Keratinocyte (primary cell): Measurements from ENCODE around the gene NYAP2. TPM values are rescaled to one million over a fixed set of nuclear protein-coding genes. Genes with fewer than 3 reads are reported as not detected.

ENCODE experiments used
- DNase-seq: peaks from one replicate; pipeline ENCODE4 v3.0.0-alpha.2; 2011; ENCODE audit warnings: low read depth, missing footprints, low spot score
- FAIRE-seq: peaks from 2 replicates; lab custom pipeline; 2011; peaks lifted over from hg19 to GRCh38; lab: Jason Lieb, UNC
- H2AFZ ChIP-seq: 2 replicates; pipeline ENCODE4 v1.6.0; 2012; ENCODE audit warnings: low read length, control low read depth, inconsistent platforms; ENCODE audit not compliant: control insufficient read depth
- H3K27ac ChIP-seq: 2 replicates; pipeline ENCODE4 v1.5.1; 2011; ENCODE audit warnings: low read length; ENCODE audit not compliant: control insufficient read depth, insufficient read depth
- H3K27me3 ChIP-seq: 3 replicates; pipeline ENCODE4 v1.6.0; 2011; ENCODE audit warnings: low read length; ENCODE audit not compliant: control insufficient read depth, insufficient read depth; ENCODE audit errors: extremely low read depth
- H3K36me3 ChIP-seq, 2 experiments: 2 replicates in 1 of 2; 3 replicates in 1 of 2; pipeline ENCODE4 v1.5.1; 2011; ENCODE audit warnings: low read length in 2 of 2, mild to moderate bottlenecking in 1 of 2; ENCODE audit not compliant: control insufficient read depth in 2 of 2, insufficient read depth in 2 of 2; ENCODE audit errors: extremely low read depth in 1 of 2
- H3K4me1 ChIP-seq: 3 replicates; pipeline ENCODE4 v1.5.1; 2011; ENCODE audit warnings: low read length; ENCODE audit not compliant: control insufficient read depth, insufficient read depth; ENCODE audit errors: extremely low read depth
- H3K4me2 ChIP-seq: 3 replicates; pipeline ENCODE4 v1.6.0; 2011; ENCODE audit warnings: low read depth, low read length; ENCODE audit not compliant: control insufficient read depth, insufficient read depth; ENCODE audit errors: extremely low read depth
- H3K4me3 ChIP-seq, 3 experiments: fragments of 200-600 bp in 1 of 3; sonication (generic) in 1 of 3; 2 replicates in 2 of 3; 3 replicates in 1 of 3; pipeline ENCODE4 v1.5.1; 2011 to 2016; ENCODE audit warnings: low read length in 3 of 3, mild to moderate bottlenecking in 3 of 3, control low read depth in 2 of 3, inconsistent platforms in 1 of 3, low read depth in 1 of 3, mixed read lengths in 1 of 3, mixed run types in 1 of 3, moderate library complexity in 1 of 3; ENCODE audit not compliant: control insufficient read depth in 2 of 3, insufficient read depth in 2 of 3; ENCODE audit errors: extremely low read depth in 1 of 3
- H3K79me2 ChIP-seq: 2 replicates; pipeline ENCODE4 v1.6.0; 2012; ENCODE audit warnings: low read length; ENCODE audit not compliant: control insufficient read depth, insufficient read depth
- H3K9ac ChIP-seq: 3 replicates; pipeline ENCODE4 v1.6.0; 2011; ENCODE audit warnings: low read length; ENCODE audit not compliant: control insufficient read depth, insufficient read depth; ENCODE audit errors: extremely low read depth
- H3K9me1 ChIP-seq: 3 replicates; pipeline ENCODE4 v1.6.0; 2011; ENCODE audit warnings: low read length; ENCODE audit not compliant: control insufficient read depth, insufficient read depth; ENCODE audit errors: extremely low read depth
- H3K9me3 ChIP-seq: 2 replicates; pipeline ENCODE4 v1.5.1; 2012; ENCODE audit warnings: low read depth, low read length; ENCODE audit not compliant: control insufficient read depth
- H4K20me1 ChIP-seq: 3 replicates; pipeline ENCODE4 v1.6.0; 2011; ENCODE audit warnings: low read length; ENCODE audit not compliant: control insufficient read depth, insufficient read depth; ENCODE audit errors: extremely low read depth
- CTCF ChIP-seq, 3 experiments: IDR thresholded peaks in 1 of 3; conservative IDR thresholded peaks in 1 of 3; optimal IDR thresholded peaks in 1 of 3; 2 replicates in 2 of 3; 3 replicates in 1 of 3; pipeline versions ENCODE3 to v1.5.1; 2011; ENCODE audit warnings: low read length in 3 of 3, mild to moderate bottlenecking in 3 of 3, moderate library complexity in 2 of 3, control low read depth in 1 of 3, inconsistent platforms in 1 of 3; ENCODE audit not compliant: insufficient read depth in 2 of 3; ENCODE audit errors: extremely low read depth in 1 of 3
- EZH2 ChIP-seq: IDR thresholded peaks from one replicate; pipeline ENCODE4 v1.6.1; 2012; ENCODE audit warnings: inconsistent platforms, mild to moderate bottlenecking, low read length, moderate library complexity
- dilution Hi-C: fragments of 300-500 bp; cut with MboI; formaldehyde crosslinking; loops from one replicate; pipeline ENCODE4 v1.7.0; 2020; ENCODE audit warnings: low sequenced_read_pairs; ENCODE audit not compliant: extremely low pct_ligation_motif_present
- polyA plus RNA-seq, 5 experiments: library from polyadenylated mRNA; depleted of rRNA in 3 of 5; stranded (reverse) in 3 of 5; stranded (forward) in 1 of 5; unstranded in 1 of 5; fragments of >200 nt; gene quantifications; 1 replicate in 1 of 5; 2 replicates in 3 of 5; 3 replicates in 1 of 5; pipeline versions ENCODE4 v1.2.1 to v1.2.3, GENCODE V29; 2011 to 2012; ENCODE audit warnings: missing spikeins in 2 of 5, low read depth in 1 of 5, low replicate concordance in 1 of 5

NYAP2 gene
- polyA plus RNA-seq, 1 donor (not counting 4 experiments of a cell fraction or from before 2014, with no cell fraction given) = not detected

DNA sequence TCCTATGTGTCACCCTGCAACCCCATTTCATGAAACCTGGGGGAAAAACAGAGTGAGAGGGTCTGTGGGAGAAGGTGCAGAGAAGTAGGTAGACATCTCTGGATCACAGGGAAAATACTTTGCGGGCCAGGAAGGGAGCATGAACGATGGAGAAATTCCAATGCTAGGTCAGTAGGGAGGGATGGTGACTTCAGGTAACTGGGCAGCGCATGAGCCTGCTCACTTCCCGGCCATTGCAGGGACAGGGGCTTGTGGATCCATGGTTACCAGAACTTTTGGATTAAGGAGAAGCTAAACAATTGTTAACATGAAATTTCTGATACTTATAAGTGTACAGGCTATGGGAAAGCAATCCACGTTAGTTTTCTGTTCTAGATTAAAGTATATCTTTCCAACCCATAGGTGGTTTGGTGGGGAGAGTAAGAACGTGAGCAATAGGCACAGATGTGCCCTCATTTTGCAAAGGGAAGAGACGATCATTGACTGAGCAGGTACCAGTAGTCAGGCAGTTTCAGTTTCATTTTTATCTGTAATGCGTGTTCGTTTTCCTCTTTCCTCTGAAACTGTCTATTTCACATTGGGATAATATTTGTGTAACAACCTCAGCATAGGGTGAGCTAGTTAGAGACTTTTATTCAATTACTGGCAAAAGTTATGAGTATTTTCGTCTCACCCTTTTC lies 65.0 kb downstream of the NYAP2 start:
- no peak overlapping the region for H3K9ac ChIP-seq
- H3K4me3 ChIP-seq = no peak overlapping the region
- TF ChIP-seq EZH2 = no peak
- TF ChIP-seq CTCF (optimal IDR thresholded peaks at IDR 0.05 in 1 of 3, IDR thresholded peaks at IDR 0.05 in 1 of 3, conservative IDR thresholded peaks at IDR 0.05 in 1 of 3; ENCODE audit: extremely low read depth in 1 of 3, insufficient read depth in 2 of 3, low read length in 3 of 3) = no peak
- FAIRE-seq (no peak), DNase-seq (no peak)
- no peaks in the 10 kb centered on the region for H3K9me1 ChIP-seq
- no peak overlapping the region for H2AFZ ChIP-seq
- no peaks in the 10 kb centered on the region for H3K9me3 ChIP-seq
- no peaks in the 10 kb centered on the region for H3K4me1 ChIP-seq
- no peaks in the 10 kb centered on the region for H4K20me1 ChIP-seq
- no peaks in the 10 kb centered on the region for H3K79me2 ChIP-seq
- dilution Hi-C loops = no loop called here
- no peak overlapping the region for H3K27ac ChIP-seq
- H3K36me3 ChIP-seq = no peaks in the 10 kb centered on the region
- no peaks in the 10 kb centered on the region for H3K27me3 ChIP-seq
- H3K4me2 ChIP-seq = no peak overlapping the region

DNA sequence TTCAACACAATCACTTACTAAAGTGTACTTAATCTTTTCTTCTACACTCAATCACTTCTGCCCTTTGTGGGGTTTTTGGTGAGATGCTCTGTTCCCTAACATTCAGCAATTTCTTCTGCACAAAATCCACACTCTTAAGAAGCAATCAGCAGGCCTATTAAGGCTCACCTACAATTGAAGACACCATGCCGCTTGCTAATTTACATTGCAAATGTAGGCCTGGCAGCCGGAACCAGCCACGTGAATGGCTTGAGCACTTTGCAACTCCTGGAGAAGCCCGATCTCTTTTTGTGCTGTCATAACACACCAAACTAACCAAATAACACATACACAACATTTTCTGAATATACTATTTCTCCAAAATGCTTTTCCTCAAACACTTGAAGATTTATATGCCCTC lies 66.3 kb downstream of the NYAP2 start:
- Histone ChIP-seq H3K4me2 (no peak overlapping the region), H3K4me1 (no peaks in the 10 kb centered on the region), H3K27ac (no peak overlapping the region), H3K9me3 (no peaks in the 10 kb centered on the region), H3K27me3 (no peaks in the 10 kb centered on the region), H3K36me3 (no peaks in the 10 kb centered on the region), H3K9ac (no peak overlapping the region), H3K79me2 (no peaks in the 10 kb centered on the region), H2AFZ (no peak overlapping the region), H3K9me1 (no peaks in the 10 kb centered on the region), H4K20me1 (no peaks in the 10 kb centered on the region), H3K4me3 (no peak overlapping the region)
- FAIRE-seq = no peak
- TF ChIP-seq CTCF (optimal IDR thresholded peaks at IDR 0.05 in 1 of 3, IDR thresholded peaks at IDR 0.05 in 1 of 3, conservative IDR thresholded peaks at IDR 0.05 in 1 of 3; ENCODE audit: extremely low read depth in 1 of 3, insufficient read depth in 2 of 3, low read length in 3 of 3) = no peak
- TF ChIP-seq EZH2 = no peak
- no peak for DNase-seq
- dilution Hi-C loops = no loop called here
